HG02943 (cell line): ENCODE data around the gene RGP1.

Experiments used
- ATAC-seq: cut with Tn5 transposase; IDR thresholded peaks from one replicate; pipeline ENCODE4 v1.9.1; 2021; ENCODE audit warnings: mild to moderate bottlenecking, low read depth, moderate library complexity; ENCODE audit not compliant: unreplicated experiment

RGP1 gene

DNA sequence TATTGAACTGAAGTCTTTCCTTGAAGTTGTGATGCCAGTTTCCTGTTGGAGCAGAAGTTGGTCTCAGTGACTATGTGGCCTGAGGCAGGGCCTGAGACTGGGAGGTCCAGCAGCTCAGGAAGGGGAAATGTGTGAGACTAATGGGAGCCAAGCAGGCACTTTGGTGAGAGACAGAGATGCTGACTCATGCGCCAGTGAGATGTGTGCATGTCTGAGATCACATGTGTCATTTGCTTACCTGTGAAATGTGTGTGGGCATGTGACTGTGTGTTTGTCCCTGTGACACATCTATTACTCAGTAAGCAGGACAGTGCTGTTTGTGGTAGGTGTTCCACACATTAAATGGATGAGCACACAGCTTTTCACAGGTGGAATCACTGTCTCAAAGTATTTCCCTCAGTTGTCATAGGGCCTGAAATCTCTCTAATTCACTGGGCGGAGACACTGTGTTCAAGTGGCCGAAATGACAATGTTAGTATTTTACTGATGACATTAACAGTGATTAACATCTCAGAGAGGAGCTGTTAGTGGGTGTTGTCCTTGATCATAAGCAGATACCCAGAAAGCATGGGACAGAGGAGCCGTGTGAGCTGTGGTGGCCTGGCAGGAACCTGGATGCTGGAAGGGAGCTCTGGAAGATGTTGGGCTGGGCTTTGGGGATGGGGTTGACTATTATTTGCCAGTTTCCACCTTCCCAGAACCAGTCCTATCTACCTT lies 49.7 kb downstream of the RGP1 start:
- no peak for ATAC-seq

DNA sequence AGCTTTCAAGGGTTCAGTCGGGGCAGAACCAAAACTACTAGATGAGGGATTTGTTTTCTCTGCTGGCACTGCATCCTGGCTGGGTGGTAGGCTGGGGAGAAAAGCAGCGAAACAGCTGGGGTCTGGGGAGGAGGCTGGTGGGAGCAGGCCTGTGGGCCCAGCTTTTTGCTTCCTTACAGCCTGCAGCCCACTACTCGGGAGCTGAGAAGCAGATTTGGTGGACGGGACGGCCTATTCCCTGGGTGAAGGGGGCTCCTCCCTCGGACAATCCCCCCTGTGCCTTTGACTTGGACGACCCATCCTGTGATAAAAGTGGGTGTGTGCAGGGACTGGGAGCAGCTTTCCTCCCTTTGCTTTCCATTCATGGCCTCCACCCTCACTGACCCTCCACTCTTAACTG lies 51.4 kb downstream of the RGP1 start:
- ATAC-seq, result no peak

- no peak for ATAC-seq
These were observed 52.4 kb downstream of the RGP1 start for GRCh38 chr9:35801328-35802128.

- ATAC-seq, result no peak
These were observed 57.0 kb downstream of the RGP1 start for GRCh38 chr9:35806101-35806500.
